HFF-Myc (cell line): ENCODE results near the gene PIERCE2.
"Not testable (repeated sequence)": the region's sequence is repeated elsewhere in the genome, so short reads cannot be mapped to it uniquely, and the experiment has no call there.

Experiments
- DNase-seq: peaks from one replicate; pipeline ENCODE4 v3.0.0-alpha.2; 2011; ENCODE audit warnings: low read depth; ENCODE audit errors: extremely low read depth
- H3K4me3 ChIP-seq: replicated peaks from 2 replicates; pipeline ENCODE4 v1.5.1; 2011; ENCODE audit warnings: low read depth, mild to moderate bottlenecking, control low read depth, low read length
- CTCF ChIP-seq: IDR thresholded peaks from 2 replicates; pipeline ENCODE4 v1.5.1; 2012; ENCODE audit warnings: mild to moderate bottlenecking, low read depth, low read length, control low read depth; ENCODE audit errors: missing control alignments

Gene PIERCE2

GRCh38 chr15:55434989-55435825, 26.9 kb downstream of the PIERCE2 start:
- H3K4me3 ChIP-seq: no peak overlapping the region
- TF ChIP-seq CTCF: peak; percentile 62
- peak; percentile 31 for DNase-seq

- H3K4me3 ChIP-seq, DNase-seq: not testable (repeated sequence)
Measured at GRCh38 chr15:55443141-55443540, 34.8 kb downstream of the PIERCE2 start.

GRCh38 chr15:55445936-55446335, 37.6 kb downstream of the PIERCE2 start:
- not testable (repeated sequence) for H3K4me3 ChIP-seq, DNase-seq

- not testable (repeated sequence) for DNase-seq, H3K4me3 ChIP-seq
Measured at GRCh38 chr15:55446379-55447029, 38.2 kb downstream of the PIERCE2 start.

- not testable (repeated sequence) for H3K4me3 ChIP-seq, DNase-seq
Measured at GRCh38 chr15:55447030-55447394, 38.7 kb downstream of the PIERCE2 start.

GRCh38 chr15:55457401-55458022, 49.2 kb downstream of the PIERCE2 start:
- no peak for DNase-seq
- TF ChIP-seq CTCF: no peak
- H3K4me3 ChIP-seq: no peak overlapping the region

- no peak overlapping the region for H3K4me3 ChIP-seq
- TF ChIP-seq CTCF: no peak
- no peak for DNase-seq
Measured at GRCh38 chr15:55461447-55461846, 53.2 kb downstream of the PIERCE2 start.

- DNase-seq: no peak
- no peak for TF ChIP-seq CTCF
- H3K4me3 ChIP-seq: no peak overlapping the region
Measured at GRCh38 chr15:55468321-55468720, 60.0 kb downstream of the PIERCE2 start.
